ENCODE data around the gene SUMF1.

- no peak for TF ChIP-seq ELF1 (IDR thresholded peaks at IDR 0.05; ENCODE audit: borderline replicate concordance, low read depth)
- TF ChIP-seq CTCF (IDR thresholded peaks at IDR 0.05 in 2 of 3, conservative IDR thresholded peaks at IDR 0.05 in 1 of 3; ENCODE audit: borderline replicate concordance in 1 of 3, insufficient read depth in 1 of 3, low read depth in 2 of 3, low read length in 2 of 3): no peak
- no peak for TF ChIP-seq REST (IDR thresholded peaks at IDR 0.05; ENCODE audit: low read depth)
- no peak for TF ChIP-seq POLR2AphosphoS5 (IDR thresholded peaks at IDR 0.05; ENCODE audit: low read depth, low read length)
- no peak for TF ChIP-seq JUND (IDR thresholded peaks at IDR 0.05)
- TF ChIP-seq TCF7L2 (IDR thresholded peaks at IDR 0.05; ENCODE audit: borderline replicate concordance, extremely low read depth, insufficient read depth, insufficient read length): no peak
- no peak for TF ChIP-seq YY1 (IDR thresholded peaks at IDR 0.05; ENCODE audit: extremely low read depth, insufficient replicate concordance, low read depth, low read length)
- no peak for TF ChIP-seq EZH2 (IDR thresholded peaks at IDR 0.05)
- no peak for TF ChIP-seq EZH2phosphoT487 (IDR thresholded peaks at IDR 0.05; ENCODE audit: borderline replicate concordance)
- TF ChIP-seq RAD21 (IDR thresholded peaks at IDR 0.05; ENCODE audit: low read depth): no peak
- TF ChIP-seq MAX (IDR thresholded peaks at IDR 0.05): no peak
Measured at GRCh38 chr3:4397466-4397865, 69.6 kb downstream of the SUMF1 start.
